Endothelial cell of umbilical vein (primary cell): ENCODE results near the gene STAT5B. TPM values are rescaled to one million over a fixed set of nuclear protein-coding genes. Genes with fewer than 3 reads are reported as not detected.

Experiments
- BruUV-seq: library from RNA; stranded (reverse); fragments of 400-500 nt; replicated peaks from 2 replicates; lab custom pipeline; 2021; lab: Mats Ljungman, UMichigan
- CTCF ChIA-PET: fragments of 300-600, 350-600 bp; sonication (Branson Sonifier 250); formaldehyde crosslinking; loops from one replicate; lab custom pipeline; 2021; ENCODE audit warnings: antibody characterized with exemption, inconsistent platforms; lab: Charles Lee
- POLR2A ChIA-PET: fragments of 300-600, 350-600 bp; sonication (Branson Sonifier 250); formaldehyde crosslinking; loops from one replicate; lab custom pipeline; 2021; ENCODE audit warnings: antibody characterized with exemption, inconsistent platforms; lab: Charles Lee
- DNase-seq: peaks from one replicate; pipeline ENCODE4 v3.0.0-alpha.2; 2011; ENCODE audit warnings: low read depth, low spot score
- FAIRE-seq: peaks from 2 replicates; lab custom pipeline; 2011; peaks lifted over from hg19 to GRCh38; lab: Jason Lieb, UNC
- H2AFZ ChIP-seq: 2 replicates; pipeline ENCODE4 v1.6.0; 2012; ENCODE audit warnings: low read depth, low read length, control low read depth, inconsistent platforms
- H3K27ac ChIP-seq: 2 replicates; pipeline ENCODE4 v1.5.1; 2011; ENCODE audit warnings: low read depth, mild to moderate bottlenecking, control low read depth, low read length, moderate library complexity; ENCODE audit not compliant: insufficient read depth
- H3K27me3 ChIP-seq, 2 experiments: 2 replicates each; pipeline versions ENCODE4 v1.6.0 to v1.6.1; 2011; ENCODE audit warnings: low read length in 2 of 2, mixed read lengths in 1 of 2; ENCODE audit not compliant: control insufficient read depth in 2 of 2, insufficient read depth in 2 of 2
- H3K36me3 ChIP-seq, 2 experiments: 2 replicates in 1 of 2; 3 replicates in 1 of 2; pipeline ENCODE4 v1.5.1; 2011; ENCODE audit warnings: low read length in 2 of 2, mild to moderate bottlenecking in 1 of 2, moderate library complexity in 1 of 2; ENCODE audit not compliant: control insufficient read depth in 2 of 2, insufficient read depth in 2 of 2; ENCODE audit errors: extremely low read depth in 1 of 2
- H3K4me1 ChIP-seq: 3 replicates; pipeline ENCODE4 v1.5.1; 2011; ENCODE audit warnings: mild to moderate bottlenecking, low read length; ENCODE audit not compliant: control insufficient read depth, insufficient read depth; ENCODE audit errors: extremely low read depth
- H3K4me2 ChIP-seq: 2 replicates; pipeline ENCODE4 v1.6.1; 2011; ENCODE audit warnings: low read length, control low read depth, mixed read lengths; ENCODE audit not compliant: insufficient read depth
- H3K4me3 ChIP-seq, 3 experiments: fragments of 200-600 bp in 1 of 3; sonication (generic), shearing (Covaris generic) in 1 of 3; replicated peaks in 1 of 3; 2 replicates each; pipeline ENCODE4 v1.5.1; 2011 to 2016; ENCODE audit warnings: control low read depth in 3 of 3, low read length in 3 of 3, mild to moderate bottlenecking in 2 of 3, inconsistent platforms in 1 of 3, low read depth in 1 of 3, moderate library complexity in 1 of 3; ENCODE audit not compliant: insufficient read depth in 1 of 3
- H3K79me2 ChIP-seq: 2 replicates; pipeline ENCODE4 v1.6.0; 2012; ENCODE audit warnings: low read length, inconsistent platforms; ENCODE audit not compliant: control insufficient read depth, insufficient read depth
- H3K9ac ChIP-seq: replicated peaks from 2 replicates; pipeline ENCODE3; 2011; ENCODE audit warnings: low read length, control low read depth; ENCODE audit not compliant: insufficient read depth; ENCODE audit errors: extremely low read depth
- H3K9me1 ChIP-seq: replicated peaks from 3 replicates; pipeline ENCODE4 v1.6.0; 2011; ENCODE audit warnings: mild to moderate bottlenecking, low read length; ENCODE audit not compliant: control insufficient read depth, insufficient read depth; ENCODE audit errors: extremely low read depth
- H3K9me3 ChIP-seq: replicated peaks from 2 replicates; pipeline ENCODE4 v1.5.1; 2012; ENCODE audit warnings: low read length, inconsistent platforms; ENCODE audit not compliant: control insufficient read depth, insufficient read depth
- H4K20me1 ChIP-seq: replicated peaks from 2 replicates; pipeline ENCODE3; 2011; ENCODE audit warnings: mild to moderate bottlenecking, low read length; ENCODE audit not compliant: control insufficient read depth, insufficient read depth; ENCODE audit errors: extremely low read depth
- CTCF ChIP-seq, 2 donors: IDR thresholded peaks; 1 replicate in 1 of 2; 2 replicates in 1 of 2; pipeline ENCODE4 v1.5.1; 2011; ENCODE audit warnings: low read length in 2 of 2, mild to moderate bottlenecking in 2 of 2, moderate library complexity in 2 of 2, control low read depth in 1 of 2, inconsistent platforms in 1 of 2, low read depth in 1 of 2; ENCODE audit not compliant: insufficient read depth in 1 of 2; ENCODE audit errors: extremely low read depth in 1 of 2
- EZH2 ChIP-seq: IDR thresholded peaks from 2 replicates; pipeline ENCODE4 v1.6.1; 2012; ENCODE audit warnings: borderline replicate concordance, low read depth, mild to moderate bottlenecking, moderate library complexity, low read length, inconsistent platforms; ENCODE audit not compliant: severe bottlenecking
- FOS ChIP-seq: IDR thresholded peaks from 2 replicates; pipeline ENCODE4 v1.6.1; 2011; ENCODE audit warnings: mild to moderate bottlenecking, low read length, moderate library complexity, borderline replicate concordance; ENCODE audit not compliant: insufficient read depth
- GATA2 ChIP-seq: IDR thresholded peaks from 2 replicates; pipeline ENCODE4 v1.7.0; 2011; ENCODE audit warnings: low read depth, mild to moderate bottlenecking, moderate library complexity, mixed read lengths, low read length; ENCODE audit not compliant: insufficient read length, insufficient read depth
- JUN ChIP-seq: IDR thresholded peaks from 2 replicates; pipeline ENCODE4 v1.6.1; 2011; ENCODE audit warnings: borderline replicate concordance, low read depth; ENCODE audit not compliant: insufficient read length, insufficient read depth
- MAX ChIP-seq: IDR thresholded peaks from 2 replicates; pipeline ENCODE4 v1.6.1; 2011; ENCODE audit not compliant: insufficient read depth, insufficient read length
- MYC ChIP-seq: IDR thresholded peaks from one replicate; pipeline ENCODE4 v1.6.1; 2011; ENCODE audit warnings: mild to moderate bottlenecking, low read depth, low read length
- POLR2A ChIP-seq: IDR thresholded peaks from 2 replicates; pipeline ENCODE4 v1.6.1; 2012; ENCODE audit warnings: low read depth, mild to moderate bottlenecking, control low read depth, low read length
- POLR2AphosphoS5 ChIP-seq: IDR thresholded peaks from 2 replicates; pipeline ENCODE4 v1.6.1; 2012; ENCODE audit warnings: low read depth, mild to moderate bottlenecking, control low read depth, low read length, moderate library complexity; ENCODE audit not compliant: insufficient read depth
- dilution Hi-C: fragments of 300-500 bp; cut with MboI; formaldehyde crosslinking; loops from one replicate; pipeline ENCODE4 v1.15.0; 2019; ENCODE audit warnings: low sequenced_read_pairs; ENCODE audit not compliant: extremely low pct_ligation_motif_present
- intact Hi-C: fragments of 100-400 bp; cut with micrococcal nuclease; formaldehyde crosslinking; loops from one replicate; pipeline ENCODE4 v1.10.0; 2022
- polyA plus RNA-seq, 4 experiments: library from polyadenylated mRNA; depleted of rRNA in 3 of 4; stranded (reverse) in 3 of 4; unstranded in 1 of 4; fragments of >200 nt; gene quantifications; 2 replicates each; pipeline versions ENCODE4 v1.2.1 to v1.2.3, GENCODE V29; 2011 to 2012; ENCODE audit warnings: missing spikeins in 1 of 4
- total RNA-seq: library from RNA; stranded (reverse); gene quantifications from 2 replicates; pipeline ENCODE4 v1.2.3, GENCODE V29; 2021

The STAT5B gene
- total and polyA plus RNA-seq, 2 donors (not counting 3 experiments of a cell fraction or from before 2014, with no cell fraction given) = 43.3 to 53.7 TPM

GRCh38 chr17:42166196-42166763, 109.9 kb downstream of the STAT5B start:
- FAIRE-seq = no peak
- Histone ChIP-seq H3K9me3 (no peaks in the 10 kb centered on the region), H3K4me3 (no peak overlapping the region), H4K20me1 (no peaks in the 10 kb centered on the region), H2AFZ (no peak overlapping the region), H3K27ac (no peak overlapping the region), H3K36me3 (no peaks in the 10 kb centered on the region), H3K9me1 (no peaks in the 10 kb centered on the region), H3K27me3 (peaks cover 0 to 2% of the 10 kb centered on the region in 2 experiments), H3K4me1 (no peaks in the 10 kb centered on the region), H3K9ac (no peak overlapping the region), H3K4me2 (no peak overlapping the region), H3K79me2 (no peaks in the 10 kb centered on the region)
- intact Hi-C loops = no loop called here
- TF ChIP-seq FOS = no peak
- TF ChIP-seq CTCF (IDR thresholded peaks at IDR 0.05; ENCODE audit: extremely low read depth in 1 of 2, insufficient read depth in 1 of 2, low read depth in 1 of 2, low read length in 2 of 2) = no peak
- TF ChIP-seq MAX = no peak
- no peak for TF ChIP-seq JUN
- ChIA-PET CTCF (no interaction called here), POLR2A (no interaction called here)
- dilution Hi-C loops = no loop called here
- BruUV-seq = no TSS peak
- no peak for DNase-seq

- intact Hi-C loops = no loop called here
- CTCF ChIA-PET = no interaction called here
- no peak for FAIRE-seq
Observed at GRCh38 chr17:42165751-42166150, 110.4 kb downstream of the STAT5B start.

More at GRCh38 chr17:42165751-42166150, 110.4 kb downstream of the STAT5B start:
- POLR2A ChIA-PET = no interaction called here
- Histone ChIP-seq H3K9ac (no peak overlapping the region), H4K20me1 (no peaks in the 10 kb centered on the region), H3K27ac (no peak overlapping the region), H3K36me3 (no peaks in the 10 kb centered on the region), H3K9me1 (no peaks in the 10 kb centered on the region), H3K4me2 (no peak overlapping the region), H3K4me1 (no peaks in the 10 kb centered on the region), H2AFZ (no peak overlapping the region), H3K4me3 (no peak overlapping the region), H3K9me3 (no peaks in the 10 kb centered on the region), H3K27me3 (no peaks in the 10 kb centered on the region), H3K79me2 (no peaks in the 10 kb centered on the region)
- DNase-seq = no peak
- no peak for TF ChIP-seq MYC
- no peak for TF ChIP-seq FOS
- TF ChIP-seq MAX = no peak
- TF ChIP-seq JUN = no peak
- no peak for TF ChIP-seq CTCF (IDR thresholded peaks at IDR 0.05; ENCODE audit: extremely low read depth in 1 of 2, insufficient read depth in 1 of 2, low read depth in 1 of 2, low read length in 2 of 2)
- no peak for TF ChIP-seq POLR2A
- no peak for TF ChIP-seq EZH2
- TF ChIP-seq POLR2AphosphoS5 = no peak
- TF ChIP-seq GATA2 = no peak
- dilution Hi-C loops = no loop called here
- no TSS peak for BruUV-seq
